ENCODE results near the gene PASD1. TPM values are rescaled to one million over a fixed set of nuclear protein-coding genes. Genes with fewer than 3 reads are reported as not detected.
"Not testable (repeated sequence)": the region's sequence is repeated elsewhere in the genome, so short reads cannot be mapped to it uniquely, and the experiment has no call there.

Gene PASD1
- total RNA-seq, 1 experiment from 2014 or later, result 2.9 TPM

DNA sequence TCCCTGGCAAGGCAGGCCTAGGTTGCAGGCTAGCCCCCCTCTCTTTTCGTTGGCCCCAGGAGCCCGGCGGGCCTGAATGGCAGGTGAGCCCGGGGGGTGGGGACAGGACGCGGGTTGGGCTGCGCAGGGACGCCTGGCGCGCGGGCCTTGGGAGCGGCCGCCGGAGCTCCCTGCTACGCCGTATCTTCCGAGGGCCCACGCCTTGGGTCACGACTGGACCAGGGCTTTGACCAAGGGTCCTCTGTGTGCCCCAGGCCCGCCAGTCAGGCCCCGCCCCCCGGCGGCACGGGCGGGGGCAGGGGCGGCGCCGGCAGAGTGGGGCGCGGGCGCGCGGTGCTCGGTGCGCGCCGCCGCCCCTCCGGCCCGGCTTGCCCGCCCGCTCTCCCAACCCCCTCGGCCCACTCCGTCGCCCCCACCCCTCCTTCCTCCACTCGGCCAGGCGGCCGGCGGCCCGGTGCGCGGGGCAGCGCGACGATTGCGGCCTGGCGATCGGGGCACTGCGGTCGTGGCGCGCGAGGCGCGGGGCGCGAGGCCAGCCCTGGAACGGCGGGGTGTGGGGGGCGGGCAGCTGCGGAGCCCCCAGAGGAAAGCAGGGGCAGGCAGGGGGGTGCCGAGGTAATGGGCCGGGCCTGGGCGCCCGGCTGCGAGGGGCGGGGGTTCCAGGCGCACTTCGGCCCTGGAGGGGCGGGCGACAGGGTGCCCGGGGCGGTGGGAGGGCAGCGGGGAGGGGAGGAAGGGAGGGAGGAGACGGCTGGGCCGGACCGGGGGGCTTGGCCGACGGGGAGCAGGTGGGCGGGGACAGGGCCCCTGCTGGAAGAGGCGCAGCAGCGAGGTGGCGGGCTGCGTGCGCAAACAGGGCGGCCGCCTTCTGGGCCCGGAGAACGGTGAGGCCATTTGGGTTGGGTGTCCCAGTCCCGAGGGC lies 131.4 kb downstream of the PASD1 start, which contains the start of gene PRRG3:
PRRG3 (plus strand) TSS at position 798 of the 922 bp plus-strand sequence. CDS start 3,357 bp downstream, outside the sequence.
- in situ Hi-C loops (cut with HindIII; ENCODE audit: low pct_unique_long_range_greater_than_20kb, low sequenced_read_pairs), result no loop called here

DNA sequence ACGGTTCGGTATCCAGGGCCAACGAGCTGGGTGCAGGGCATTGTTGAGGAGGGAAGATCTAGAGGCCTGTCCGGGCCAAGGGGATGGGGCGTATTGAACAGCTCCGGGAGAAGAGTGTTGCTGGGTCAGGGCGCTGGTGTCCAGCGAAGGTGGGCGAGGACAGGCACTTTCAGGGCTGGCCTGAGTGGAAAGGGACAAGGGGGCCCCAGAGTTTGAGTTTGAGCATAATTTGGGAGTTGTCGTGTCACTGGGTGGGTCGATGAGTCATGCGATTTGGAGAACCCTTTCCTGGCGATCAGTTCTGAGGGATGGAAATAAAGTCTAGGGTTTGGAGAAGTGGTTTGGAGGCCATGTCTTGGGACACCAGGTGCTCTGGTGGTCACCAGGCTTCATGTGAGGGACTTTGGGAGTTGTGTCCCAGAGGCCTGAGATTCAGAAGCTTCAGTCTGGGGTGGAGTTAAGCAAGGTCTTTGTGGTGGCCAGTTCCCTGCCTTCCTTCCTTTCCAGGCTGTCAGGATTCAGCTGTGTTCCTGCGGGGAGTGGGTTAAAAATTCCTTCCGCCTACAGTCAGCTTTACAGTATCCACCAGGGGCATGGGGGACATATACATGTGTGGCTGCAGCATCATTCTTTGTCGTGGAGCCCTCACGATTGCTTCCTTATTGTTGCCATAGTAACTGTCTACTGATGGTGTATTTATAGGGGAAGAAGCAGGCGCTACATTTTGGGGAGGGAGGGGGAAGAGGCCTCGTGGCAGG lies 132.3 kb downstream of the PASD1 start:
- in situ Hi-C loops (cut with HindIII; ENCODE audit: low pct_unique_long_range_greater_than_20kb, low sequenced_read_pairs), result no loop called here
- DNase-seq (ENCODE audit: low read depth, low spot score), result no peak

More for the DNA sequence above, 131.4 kb downstream of the PASD1 start, which contains the start of gene PRRG3:
- no peak for DNase-seq (ENCODE audit: low read depth, low spot score)

DNA sequence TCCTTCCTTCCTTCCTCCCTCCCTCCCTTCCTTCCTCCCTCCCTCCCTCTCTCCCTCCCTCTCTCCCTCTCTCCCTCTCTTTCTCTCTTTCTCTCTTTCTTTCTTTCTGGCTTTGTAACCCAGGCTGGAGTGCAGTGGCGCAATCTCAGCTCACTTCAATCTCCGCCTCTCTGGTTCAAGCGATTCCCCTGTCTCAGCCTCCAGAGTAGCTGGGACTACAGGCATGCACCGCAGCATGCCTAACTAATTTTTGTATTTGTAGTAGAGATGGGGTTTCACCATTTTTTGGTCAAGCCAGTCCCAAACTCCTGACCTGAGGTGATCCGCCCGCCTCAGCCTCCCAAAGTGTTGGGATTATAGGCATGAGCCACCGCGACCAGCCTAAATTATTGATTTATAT lies 133.6 kb downstream of the PASD1 start:
- in situ Hi-C loops (cut with HindIII; ENCODE audit: low pct_unique_long_range_greater_than_20kb, low sequenced_read_pairs); DNase-seq (ENCODE audit: low read depth, low spot score): not testable (repeated sequence)

DNA sequence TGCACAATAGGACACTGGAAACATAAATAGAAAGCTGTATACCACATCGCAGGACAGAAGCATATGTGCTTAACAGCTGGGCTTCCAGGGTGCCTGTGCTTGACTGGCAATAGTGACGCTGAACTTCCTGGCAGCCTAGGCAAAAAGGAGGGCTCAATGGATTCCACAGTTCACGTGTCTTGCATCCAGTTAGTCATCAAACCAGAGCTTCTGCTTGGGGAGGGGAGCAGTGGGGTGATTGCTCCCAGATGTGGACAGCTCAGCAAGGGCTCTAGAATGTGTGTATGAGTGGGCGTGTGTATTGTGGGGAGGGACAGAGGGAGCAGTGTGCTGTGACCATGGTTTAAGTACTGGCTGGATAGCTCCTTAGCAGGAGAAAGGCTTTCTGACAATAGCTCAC lies 134.0 kb downstream of the PASD1 start:
- in situ Hi-C loops (cut with HindIII; ENCODE audit: low pct_unique_long_range_greater_than_20kb, low sequenced_read_pairs), result no loop called here
- DNase-seq (ENCODE audit: low read depth, low spot score), result no peak

GRCh38 chrX:151698485-151698884 lies 135.0 kb downstream of the PASD1 start:
- in situ Hi-C loops (cut with HindIII; ENCODE audit: low pct_unique_long_range_greater_than_20kb, low sequenced_read_pairs), result no loop called here
- DNase-seq (ENCODE audit: low read depth, low spot score), result no peak

GRCh38 chrX:151699746-151700145 lies 136.3 kb downstream of the PASD1 start:
- in situ Hi-C loops (cut with HindIII; ENCODE audit: low pct_unique_long_range_greater_than_20kb, low sequenced_read_pairs), result no loop called here
- DNase-seq (ENCODE audit: low read depth, low spot score), result no peak

GRCh38 chrX:151700581-151700980 lies 137.1 kb downstream of the PASD1 start:
- no peak for DNase-seq (ENCODE audit: low read depth, low spot score)

GRCh38 chrX:151701071-151701470 lies 137.6 kb downstream of the PASD1 start:
- no peak for DNase-seq (ENCODE audit: low read depth, low spot score)
- in situ Hi-C loops (cut with HindIII; ENCODE audit: low pct_unique_long_range_greater_than_20kb, low sequenced_read_pairs), result no loop called here

More at GRCh38 chrX:151700581-151700980, 137.1 kb downstream of the PASD1 start:
- in situ Hi-C loops (cut with HindIII; ENCODE audit: low pct_unique_long_range_greater_than_20kb, low sequenced_read_pairs), result no loop called here

DNA sequence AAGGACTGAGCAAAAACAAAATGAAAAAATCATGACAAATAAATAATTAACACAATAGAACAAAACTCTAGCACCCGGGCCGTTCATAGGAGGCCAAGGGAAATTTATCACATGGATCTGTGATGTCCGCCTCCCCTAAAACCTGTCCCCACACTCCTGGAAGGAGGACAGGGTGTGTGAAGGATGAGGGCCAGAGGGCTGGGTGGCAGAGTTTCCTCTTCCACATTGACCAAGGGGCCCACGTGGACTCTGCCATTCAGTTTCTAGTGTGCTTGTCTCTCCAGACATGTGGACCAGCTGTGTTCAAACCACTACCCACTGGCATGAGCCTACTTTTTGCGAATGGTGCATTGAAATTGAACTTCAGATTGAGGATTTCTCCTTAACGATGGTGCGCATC lies 138.1 kb downstream of the PASD1 start:
- no peak for DNase-seq (ENCODE audit: low read depth, low spot score)
- in situ Hi-C loops (cut with HindIII; ENCODE audit: low pct_unique_long_range_greater_than_20kb, low sequenced_read_pairs), result no loop called here

DNA sequence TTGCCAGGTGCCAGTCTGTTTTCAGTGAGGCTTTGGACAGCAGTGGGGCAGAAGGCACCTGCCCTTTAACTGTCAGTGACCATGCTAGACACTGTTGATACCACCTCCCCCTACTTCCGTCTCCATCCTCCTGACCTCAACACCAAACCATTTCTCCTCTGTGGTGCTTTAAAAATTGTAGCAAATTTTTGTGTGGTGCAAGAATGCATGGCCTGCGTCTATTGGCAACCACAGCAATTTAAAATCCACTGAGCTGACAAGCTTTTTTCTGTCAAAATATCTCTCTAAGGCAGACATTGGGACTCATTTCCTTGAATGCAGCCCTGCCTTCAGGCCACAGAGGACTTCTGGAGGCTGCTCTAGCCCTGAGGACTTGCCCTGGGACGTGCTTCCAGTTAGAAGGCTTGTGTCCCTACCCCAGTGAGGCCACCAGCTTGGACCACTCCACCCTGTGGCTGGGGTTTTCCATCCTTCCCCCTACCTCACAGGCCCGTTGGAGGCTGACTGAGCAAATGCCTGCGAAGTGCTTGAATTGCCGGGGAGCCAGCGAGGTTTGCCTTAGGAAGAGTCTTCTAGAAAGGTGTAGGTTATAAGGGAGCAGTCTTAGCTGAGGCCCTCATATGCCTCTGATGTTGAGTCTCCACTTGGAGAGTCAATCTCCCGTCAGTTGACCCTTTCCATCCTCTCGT lies 138.7 kb downstream of the PASD1 start:
- in situ Hi-C loops (cut with HindIII; ENCODE audit: low pct_unique_long_range_greater_than_20kb, low sequenced_read_pairs), result no loop called here
- no peak for DNase-seq (ENCODE audit: low read depth, low spot score)

DNA sequence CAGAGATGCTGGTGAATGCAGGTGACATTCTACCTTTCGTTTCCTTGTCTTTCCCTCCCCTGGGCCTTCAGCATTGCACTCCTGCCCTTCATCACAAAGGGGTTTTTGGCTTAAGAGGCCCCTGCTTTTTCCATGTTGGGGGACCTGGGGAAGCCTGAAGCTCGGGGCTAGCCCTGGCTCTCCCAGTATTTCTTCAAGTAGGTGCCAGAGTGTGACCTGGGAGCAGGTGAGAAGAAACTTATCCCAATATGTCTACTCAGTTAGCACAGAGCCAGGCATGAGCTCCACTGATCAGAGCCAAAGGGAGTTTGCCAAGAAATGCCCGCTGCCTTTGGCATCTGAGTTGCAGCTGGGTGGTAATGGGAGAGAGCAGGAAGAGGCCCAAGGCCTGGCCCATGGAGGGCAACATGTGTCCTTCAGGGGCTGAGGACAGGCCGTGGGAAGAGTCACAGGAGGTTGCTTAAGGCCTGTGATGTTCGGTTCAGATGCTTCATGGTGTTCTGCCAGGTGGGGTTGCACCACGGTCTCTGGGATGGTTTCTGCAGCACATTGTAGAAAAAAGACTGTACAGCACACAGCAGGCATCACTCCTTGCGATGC lies 139.4 kb downstream of the PASD1 start:
- in situ Hi-C loops (cut with HindIII; ENCODE audit: low pct_unique_long_range_greater_than_20kb, low sequenced_read_pairs), result no loop called here
- no peak for DNase-seq (ENCODE audit: low read depth, low spot score)

- no peak for DNase-seq (ENCODE audit: low read depth, low spot score)
- in situ Hi-C loops (cut with HindIII; ENCODE audit: low pct_unique_long_range_greater_than_20kb, low sequenced_read_pairs), result no loop called here
These were observed 140.0 kb downstream of the PASD1 start for GRCh38 chrX:151703487-151703886.

GRCh38 chrX:151704041-151704663 lies 140.7 kb downstream of the PASD1 start:
- DNase-seq (ENCODE audit: low read depth, low spot score), result no peak
- in situ Hi-C loops (cut with HindIII; ENCODE audit: low pct_unique_long_range_greater_than_20kb, low sequenced_read_pairs), result no loop called here

DNA sequence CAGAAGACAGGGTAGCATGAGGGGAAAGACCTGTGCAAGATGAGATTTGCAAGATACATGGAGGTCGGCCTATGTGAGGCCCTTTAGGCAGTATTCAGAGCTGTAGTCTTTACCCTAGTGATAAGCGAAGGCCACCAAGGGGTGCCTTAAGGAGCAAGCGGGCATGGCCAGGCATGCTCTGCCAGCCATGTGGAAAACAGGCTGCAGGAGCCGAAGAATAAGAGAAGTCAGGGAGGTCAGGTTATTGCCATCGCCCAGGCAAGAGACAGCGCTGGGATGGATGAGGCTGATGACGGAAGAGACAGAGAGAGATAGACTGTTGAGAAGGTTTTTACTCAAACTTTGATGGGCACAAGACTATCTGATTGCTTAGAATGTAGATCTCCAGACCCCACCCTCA lies 145.3 kb downstream of the PASD1 start:
- no peak for DNase-seq (ENCODE audit: low read depth, low spot score)
- in situ Hi-C loops (cut with HindIII; ENCODE audit: low pct_unique_long_range_greater_than_20kb, low sequenced_read_pairs), result no loop called here

- no peak for DNase-seq (ENCODE audit: low read depth, low spot score)
- in situ Hi-C loops (cut with HindIII; ENCODE audit: low pct_unique_long_range_greater_than_20kb, low sequenced_read_pairs), result no loop called here
These were observed 147.0 kb downstream of the PASD1 start for GRCh38 chrX:151710457-151710856.

DNA sequence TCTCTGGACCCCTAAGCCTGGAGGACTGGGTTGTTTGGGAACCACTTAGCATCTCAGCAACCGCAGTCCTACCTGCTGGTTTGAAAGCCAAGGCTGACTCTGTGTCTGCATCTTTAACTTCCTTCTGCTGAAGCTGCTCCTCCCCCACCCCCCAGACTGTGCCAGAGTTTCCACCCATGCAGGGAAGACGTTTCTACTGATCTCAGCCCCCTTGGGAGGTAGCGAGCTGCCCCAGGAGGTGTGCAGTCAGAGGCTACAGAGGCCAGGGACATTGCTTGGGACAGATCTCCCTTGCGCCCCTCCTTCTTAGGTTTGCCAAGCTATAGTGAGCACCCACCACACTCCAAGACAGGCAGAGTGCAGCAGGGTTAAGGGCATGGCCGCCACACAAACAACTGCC lies 147.7 kb downstream of the PASD1 start:
- in situ Hi-C loops (cut with HindIII; ENCODE audit: low pct_unique_long_range_greater_than_20kb, low sequenced_read_pairs), result no loop called here
- DNase-seq (ENCODE audit: low read depth, low spot score), result no peak

GRCh38 chrX:151711787-151712186 lies 148.3 kb downstream of the PASD1 start:
- no peak for DNase-seq (ENCODE audit: low read depth, low spot score)
- in situ Hi-C loops (cut with HindIII; ENCODE audit: low pct_unique_long_range_greater_than_20kb, low sequenced_read_pairs), result no loop called here

Measured in SK-MEL-5 (cell line).